ENCODE measurements around the gene ELOVL1.

ELOVL1 gene

DNA sequence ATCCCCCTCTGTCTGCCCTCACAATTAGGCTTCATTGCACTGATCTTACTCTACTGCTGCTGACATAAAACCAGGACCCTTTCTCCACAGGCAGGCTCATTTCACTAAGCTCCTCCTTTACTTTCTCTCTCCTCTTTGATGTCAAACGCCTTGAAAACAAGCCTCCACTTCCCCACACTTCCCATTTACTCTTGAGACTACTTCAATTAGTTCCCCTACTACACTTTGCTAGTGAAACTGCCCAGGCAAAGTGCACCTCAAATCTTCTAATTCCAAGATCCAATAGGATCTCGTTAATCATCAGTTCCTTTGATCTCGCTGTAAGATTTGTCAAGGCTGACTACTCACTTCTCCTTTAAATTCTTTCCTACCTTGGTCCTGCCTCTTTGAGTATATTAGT is 14.9 kb downstream of the ELOVL1 start:
- DNase-seq: no peak

DNA sequence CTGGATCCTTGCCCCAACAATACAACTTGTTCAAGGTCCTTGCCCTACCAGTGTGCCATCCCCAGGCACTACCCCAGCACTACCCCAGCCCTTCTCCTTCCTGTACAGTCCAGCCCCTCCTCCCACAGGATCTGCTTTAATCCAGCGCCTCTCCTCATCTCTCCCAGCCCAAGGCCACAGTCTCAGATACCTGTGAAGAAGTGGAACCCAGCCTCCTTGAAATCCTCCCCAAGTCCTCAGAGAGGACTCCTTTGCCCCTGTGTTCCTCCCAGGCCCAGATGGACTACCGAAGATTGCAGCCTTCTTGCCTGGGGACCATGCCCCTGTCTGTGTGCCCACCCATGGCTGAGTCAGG is 15.5 kb downstream of the ELOVL1 start:
- no peak for DNase-seq

DNA sequence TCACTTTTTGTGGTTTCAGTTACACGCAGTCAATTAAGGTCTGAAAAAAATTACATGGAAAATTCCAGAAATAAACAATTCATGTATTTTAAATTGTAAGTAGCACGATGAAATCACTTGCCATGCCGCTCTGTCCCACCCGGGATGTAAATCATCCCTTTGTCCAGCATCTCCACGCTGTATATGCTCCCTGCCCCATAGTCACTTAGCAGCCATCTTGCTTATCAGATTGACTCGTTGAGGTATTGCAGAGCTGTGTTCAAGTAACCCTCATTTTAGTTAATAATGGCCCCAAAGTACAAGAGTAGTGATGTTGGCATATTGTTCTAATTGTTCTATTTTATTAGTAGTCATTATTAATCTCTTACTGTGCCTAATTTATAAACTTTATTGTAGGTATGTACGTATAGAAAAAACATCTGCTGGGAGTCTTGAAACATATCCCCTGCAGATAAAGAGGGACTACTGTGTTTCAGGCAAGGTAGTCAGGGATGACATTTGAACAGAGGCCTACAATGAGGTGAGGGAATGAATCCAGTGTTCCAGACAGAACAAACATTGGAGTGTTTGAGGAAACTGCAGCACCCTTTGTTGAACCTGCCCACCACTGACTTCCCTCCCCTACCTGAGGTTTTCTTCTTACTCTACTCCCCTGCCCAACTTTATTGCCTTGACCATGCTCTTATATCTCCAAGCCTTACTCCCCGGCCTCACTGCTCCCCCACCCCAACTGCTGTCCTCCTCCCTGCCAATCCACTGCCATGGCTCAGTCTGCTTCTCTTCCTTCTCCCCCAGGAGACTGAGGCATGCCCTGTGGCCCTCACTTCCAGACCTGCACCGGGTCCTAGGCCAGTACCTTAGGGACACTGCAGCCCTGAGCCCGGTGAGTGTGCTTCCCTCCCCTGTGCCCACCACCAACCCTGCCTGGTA is 16.1 kb downstream of the ELOVL1 start:
- no peak for DNase-seq

DNA sequence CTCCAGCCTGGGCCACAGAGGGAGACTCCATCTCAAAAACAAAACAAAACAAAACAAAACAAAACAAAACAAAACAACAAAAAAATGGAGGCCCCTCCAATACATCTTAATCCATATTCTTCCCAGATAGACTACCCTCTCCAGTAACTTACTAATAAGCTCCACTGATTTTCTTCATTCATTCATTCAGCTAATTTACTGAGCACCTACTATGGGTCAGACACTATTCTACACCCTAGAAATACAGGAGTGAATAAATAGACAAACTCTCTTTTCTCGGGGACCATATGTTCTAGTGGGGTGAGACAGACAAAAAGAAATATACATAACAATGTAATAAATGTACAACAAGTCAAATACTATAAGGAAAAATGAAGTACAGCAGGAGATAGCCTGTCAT is 16.8 kb downstream of the ELOVL1 start:
- DNase-seq: no peak

DNA sequence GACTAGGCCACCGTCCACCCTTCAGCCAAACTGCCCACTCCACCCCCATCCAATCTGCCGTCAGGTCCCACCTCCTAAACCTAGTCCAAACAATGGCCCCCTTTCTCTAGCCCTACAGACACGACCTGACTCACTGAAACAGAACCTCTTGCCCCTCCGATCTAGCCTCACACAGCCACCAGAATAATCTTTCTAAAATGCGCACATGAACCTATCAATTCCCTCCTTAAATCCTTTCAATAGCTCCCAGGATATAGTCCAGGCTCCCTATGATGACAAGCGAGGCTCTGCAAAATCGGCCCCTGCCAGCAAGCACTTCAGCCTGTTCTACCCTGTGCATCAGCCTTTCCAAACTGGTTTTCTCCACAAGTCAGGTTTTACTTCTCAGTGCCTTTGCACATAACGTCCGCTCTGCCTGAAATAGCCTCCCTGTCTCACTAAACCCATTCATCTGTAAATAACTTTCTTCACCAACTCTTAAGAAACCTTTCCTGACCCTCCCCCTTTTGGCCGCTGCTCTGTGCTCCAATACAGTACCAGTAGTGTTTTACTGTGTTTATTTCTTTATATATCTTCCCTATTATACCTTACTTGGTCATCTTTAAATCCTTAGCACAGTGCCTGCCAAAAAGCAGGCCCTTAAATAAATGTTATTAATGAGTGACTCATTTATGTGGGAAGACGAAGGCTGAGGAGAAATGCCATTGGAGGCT is 18.1 kb downstream of the ELOVL1 start:
- no peak for DNase-seq

DNA sequence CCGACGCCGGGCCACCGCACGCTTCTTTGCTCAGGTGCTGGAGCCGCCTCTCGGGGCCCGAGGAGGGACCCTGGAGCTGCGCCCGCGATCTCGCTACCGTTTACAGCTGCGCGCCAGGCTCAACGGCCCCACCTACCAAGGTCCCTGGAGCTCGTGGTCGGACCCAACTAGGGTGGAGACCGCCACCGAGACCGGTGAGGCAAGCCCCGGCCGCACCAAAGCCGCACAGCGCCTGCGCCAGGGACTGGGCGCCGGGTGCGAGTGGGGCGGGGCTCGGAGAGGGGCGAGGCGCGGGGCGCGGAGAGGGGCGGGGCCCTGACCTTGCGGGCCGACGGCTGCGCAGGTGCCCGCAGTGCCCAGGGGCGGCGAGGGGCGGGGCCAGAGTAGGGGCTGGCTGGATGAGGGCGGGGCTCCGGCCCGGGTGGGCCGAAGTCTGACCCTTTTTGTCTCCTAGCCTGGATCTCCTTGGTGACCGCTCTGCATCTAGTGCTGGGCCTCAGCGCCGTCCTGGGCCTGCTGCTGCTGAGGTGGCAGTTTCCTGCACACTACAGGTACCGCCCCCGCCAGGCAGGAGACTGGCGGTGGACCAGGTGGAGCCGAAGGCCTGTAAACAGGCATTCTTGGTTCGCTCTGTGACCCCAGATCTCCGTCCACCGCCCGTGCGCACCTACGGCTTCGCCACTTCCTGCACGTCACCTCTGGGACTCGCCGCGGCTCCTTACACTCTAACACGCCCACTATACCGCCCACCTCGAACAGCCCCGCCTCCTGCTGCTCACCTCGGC is 18.8 kb downstream of the ELOVL1 start:
- no peak for DNase-seq

DNA sequence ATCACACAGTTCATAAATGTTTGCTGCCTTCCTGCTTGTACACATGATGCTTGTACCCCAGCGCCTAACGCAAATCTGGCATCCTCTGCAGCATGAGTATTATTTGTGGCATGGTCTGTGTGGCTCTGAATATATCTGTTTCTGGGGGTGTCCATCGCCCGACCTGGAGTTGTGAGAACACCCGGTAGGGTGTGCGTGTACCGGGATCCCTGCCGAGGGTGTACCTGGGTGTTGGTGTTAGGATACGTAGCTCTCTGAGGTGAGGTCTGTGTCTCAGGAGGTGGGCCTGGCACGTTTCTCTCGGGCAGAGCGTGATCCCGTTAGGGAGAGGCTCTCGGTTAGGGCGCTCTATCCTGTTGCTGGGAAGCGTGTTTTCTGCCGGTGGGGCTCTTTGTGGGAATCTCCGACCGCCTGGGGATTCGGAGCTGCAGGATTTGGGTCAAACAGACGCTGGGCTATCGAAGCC is 19.4 kb downstream of the ELOVL1 start:
- DNase-seq: no peak

DNA sequence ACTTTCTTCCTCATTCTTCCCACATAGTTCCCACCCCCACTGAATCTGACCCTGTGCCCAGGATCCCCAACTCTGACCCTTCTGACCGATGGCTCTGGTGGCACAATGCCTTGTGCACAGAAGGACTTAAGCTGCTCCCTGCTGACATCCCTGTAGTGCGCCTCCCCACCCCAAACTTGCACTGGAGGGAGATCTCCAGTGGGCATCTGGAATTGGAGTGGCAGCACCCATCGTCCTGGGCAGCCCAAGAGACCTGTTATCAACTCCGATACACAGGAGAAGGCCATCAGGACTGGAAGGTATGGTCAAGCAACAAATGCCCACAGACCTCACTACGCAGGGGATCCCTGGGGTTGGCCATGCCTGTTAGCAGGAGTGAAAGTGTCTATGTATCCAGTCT is 21.2 kb downstream of the ELOVL1 start:
- no peak for DNase-seq

DNA sequence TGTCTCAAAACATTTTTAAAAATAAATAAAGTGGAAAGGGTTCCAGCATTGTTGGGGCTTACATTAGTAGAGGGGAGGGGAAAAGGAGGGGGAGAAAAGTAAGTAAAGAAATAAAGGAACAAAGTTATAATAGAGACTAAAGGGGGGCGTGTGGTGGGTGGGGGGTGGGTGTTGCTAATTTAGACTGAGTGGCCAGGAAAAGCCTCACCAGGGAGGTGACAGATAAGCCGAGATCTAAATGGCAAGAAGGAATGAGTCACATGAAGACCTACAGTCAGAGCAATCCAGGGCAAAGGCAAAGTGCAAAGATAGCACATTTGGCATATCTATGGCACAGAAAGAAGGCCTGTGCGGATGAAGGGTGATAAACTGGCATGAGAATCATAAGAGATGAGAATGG is 22.7 kb downstream of the ELOVL1 start:
- DNase-seq: no peak

DNA sequence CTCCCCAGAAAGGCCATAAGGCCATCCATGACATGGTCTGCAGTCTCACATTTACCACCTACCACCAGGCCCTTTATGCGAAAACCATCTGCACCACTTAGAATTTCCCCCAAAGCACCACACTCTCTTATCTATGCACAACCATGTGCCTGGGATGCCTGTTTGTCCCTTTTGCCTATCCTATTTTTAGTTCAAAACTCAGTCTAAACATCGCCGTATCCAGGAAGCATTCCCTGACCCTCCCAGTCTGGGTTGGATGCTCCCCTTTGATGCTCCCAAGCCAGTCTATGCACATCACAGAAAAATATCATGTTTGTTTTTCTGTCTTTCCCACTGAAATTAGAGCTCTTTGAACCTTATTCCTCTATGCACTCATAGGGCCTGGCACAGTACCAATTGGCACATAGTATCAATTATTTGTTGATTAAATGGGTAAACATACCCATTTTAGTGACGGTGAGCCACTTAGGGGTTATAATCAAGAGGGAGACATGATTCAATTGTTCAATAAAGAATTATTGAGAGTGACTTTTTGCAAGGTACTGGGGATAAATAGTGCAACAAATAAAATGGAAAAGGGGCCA is 23.5 kb downstream of the ELOVL1 start:
- DNase-seq: no peak

DNA sequence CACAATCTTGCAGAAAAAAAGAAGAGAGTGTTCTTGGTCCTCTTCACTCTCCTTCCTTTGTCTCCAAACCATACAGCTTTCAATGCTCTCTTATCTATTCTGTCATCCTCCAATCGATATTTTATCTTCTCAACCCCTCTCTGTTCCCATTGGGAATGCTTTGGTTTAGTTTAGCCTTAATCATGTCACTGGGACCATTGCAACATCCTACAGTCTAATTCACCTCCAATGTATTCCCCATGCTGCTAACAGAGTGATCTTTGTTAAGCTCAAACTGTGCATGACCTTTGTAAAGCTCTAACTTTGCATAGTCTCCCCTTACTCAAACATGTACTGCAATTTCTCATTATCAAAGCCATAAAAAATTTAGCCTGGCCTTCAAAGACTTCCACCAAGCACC is 27.3 kb downstream of the ELOVL1 start:
- DNase-seq: no peak

DNA sequence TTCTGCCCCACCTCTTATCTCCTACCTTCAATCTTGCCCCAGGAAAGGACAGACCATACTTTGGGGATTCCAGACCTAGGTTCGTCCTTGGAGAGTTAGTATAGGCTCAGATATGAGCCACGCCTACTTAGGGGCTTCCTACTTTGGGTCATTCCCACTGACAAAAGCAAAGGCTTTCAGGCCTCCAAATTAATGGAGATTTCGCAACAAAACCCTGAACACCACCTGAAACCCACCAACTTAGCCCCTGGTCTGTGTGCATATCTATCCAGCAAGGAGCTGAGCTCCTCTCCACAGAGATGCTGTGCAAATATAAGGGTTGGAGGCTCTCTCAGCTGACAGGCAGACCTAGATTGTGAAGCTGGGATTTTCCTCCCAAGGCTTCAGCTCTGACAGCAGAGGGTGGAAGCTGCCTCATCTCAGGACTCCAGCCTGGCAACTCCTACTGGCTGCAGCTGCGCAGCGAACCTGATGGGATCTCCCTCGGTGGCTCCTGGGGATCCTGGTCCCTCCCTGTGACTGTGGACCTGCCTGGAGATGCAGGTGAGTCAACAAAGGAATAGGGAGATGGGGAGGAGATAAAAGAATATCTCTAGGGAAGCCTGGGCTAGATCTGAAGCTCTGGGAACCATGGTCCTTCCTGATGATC is 28.1 kb downstream of the ELOVL1 start:
- no peak for DNase-seq

DNA sequence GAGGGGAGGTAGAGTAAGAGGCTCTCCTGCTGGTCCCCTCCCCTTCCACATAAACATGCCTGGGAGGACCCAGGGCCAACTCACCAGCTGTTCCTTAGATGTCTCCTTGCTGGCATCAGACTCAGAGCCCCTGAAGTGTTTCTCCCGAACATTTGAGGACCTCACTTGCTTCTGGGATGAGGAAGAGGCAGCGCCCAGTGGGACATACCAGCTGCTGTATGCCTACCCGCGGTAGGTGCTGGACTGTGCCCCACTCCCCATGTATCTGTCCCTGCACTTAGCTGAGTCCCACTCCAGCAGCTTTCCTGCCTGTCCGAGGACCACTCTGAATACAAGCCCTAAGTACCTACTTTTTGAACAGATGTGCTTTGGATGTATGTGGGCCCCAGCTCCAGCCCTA is 29.8 kb downstream of the ELOVL1 start:
- no peak for DNase-seq

DNA sequence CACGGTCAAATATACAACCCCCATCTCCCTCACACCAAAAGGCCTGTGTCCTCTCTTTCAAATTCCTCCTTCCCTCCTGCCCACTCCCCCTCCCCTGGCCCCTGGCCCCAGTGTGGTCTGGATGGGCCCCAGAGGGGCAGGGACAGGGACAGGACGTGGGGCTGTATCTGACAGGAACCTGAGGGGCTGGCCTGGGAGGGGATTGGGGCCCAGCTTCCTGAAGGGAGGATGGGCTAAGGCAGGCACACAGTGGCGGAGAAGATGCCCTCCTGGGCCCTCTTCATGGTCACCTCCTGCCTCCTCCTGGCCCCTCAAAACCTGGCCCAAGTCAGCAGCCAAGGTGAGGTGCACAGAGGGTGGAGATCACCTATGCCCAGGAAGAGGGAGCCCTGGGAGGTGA is 30.2 kb downstream of the ELOVL1 start, which contains the start of gene MPL:
TSS of gene MPL (plus strand) at position 231 of the 400 bp plus-strand sequence. CDS start at position 262, 31 bp downstream.
- no peak for DNase-seq

DNA sequence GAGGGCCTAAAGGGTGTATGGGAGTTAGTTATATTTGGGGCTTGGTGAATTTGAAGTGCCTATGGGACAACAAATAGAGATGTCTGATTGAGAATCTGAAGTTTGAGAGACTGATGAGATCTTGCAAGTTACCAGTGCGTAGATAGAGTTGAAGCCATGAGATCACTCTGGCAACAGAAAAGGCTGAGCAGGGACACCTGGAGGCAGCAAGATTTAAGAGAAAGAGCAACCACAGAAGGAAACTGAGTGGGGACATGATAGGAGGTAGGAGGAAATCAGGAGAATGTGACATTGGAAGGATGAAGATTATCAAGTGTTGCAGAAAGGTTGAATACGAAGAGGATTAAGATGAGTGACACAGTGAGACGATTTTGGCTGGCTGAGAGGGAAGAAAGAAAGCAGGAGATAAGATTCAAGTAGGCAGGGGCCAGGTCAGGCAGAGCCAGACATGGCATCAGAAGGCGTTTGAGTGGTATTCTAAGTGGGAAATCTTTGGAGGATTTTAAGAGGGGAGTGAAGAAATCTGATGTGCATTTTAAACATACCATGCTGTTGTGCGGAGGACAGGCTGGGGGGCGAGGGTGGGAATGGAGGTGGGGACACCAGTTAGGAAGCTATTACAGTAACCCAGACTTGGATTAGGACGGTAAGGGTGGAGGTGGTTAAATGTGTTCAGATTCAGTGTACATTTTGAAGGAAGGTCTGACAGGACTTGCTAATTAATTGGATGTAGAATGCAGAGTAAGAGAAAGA is 33.2 kb downstream of the ELOVL1 start:
- DNase-seq: no peak

DNA sequence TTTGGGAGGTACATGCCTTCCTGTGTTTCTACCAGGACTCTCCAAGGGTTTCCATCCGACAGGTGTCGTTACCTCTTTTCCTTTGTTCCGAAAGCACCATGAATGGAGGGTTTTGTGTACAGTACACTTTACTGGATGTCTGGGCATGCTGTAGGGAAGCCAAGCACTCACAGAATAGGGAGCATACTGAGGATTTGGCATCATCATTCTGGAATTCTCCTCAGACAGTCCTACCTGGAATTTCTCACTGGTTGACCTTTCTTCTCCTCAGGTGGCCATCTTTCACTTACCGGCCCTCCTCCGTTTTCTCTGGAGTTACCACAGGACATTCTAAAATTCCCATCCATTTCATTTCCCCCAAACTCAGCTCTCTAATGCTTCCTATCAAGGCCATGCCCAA is 36.1 kb downstream of the ELOVL1 start:
- DNase-seq: no peak

DNA sequence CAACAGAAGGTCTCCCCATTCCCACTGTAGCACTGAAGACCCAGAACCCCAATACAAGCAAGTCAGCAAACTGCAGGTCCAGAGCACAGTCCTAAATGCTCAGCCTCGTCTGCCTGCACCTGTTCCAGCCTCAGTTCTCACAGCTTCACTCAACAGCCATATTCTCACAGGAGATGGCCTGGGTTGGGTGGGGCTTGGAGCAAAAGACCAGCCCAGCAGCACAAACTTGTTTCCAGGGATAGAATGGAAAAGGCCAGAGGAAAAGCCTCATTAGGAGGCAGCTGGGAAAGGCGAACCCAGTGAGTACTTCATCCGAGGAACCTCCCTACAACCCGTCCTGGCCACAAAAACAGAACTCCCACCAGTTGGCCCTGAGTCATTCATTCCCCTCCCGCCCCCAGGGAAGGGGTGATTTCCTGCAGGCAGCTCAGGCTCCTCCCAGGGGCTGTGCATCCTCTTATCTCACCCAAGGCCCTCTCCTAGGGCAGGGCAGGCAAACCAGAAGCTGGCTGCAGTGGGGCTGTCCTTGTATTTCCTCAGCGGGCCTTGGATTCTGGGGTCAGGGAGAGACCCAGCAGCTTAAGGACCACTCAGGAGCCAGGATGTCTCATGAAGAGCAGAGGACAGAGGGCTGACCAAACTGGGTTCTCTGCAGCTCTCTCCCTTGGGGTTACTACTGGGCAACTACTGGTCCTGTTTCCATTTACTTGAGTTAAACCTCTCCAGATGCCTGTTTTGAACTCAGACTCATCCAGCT is 37.6 kb downstream of the ELOVL1 start:
- DNase-seq: no peak

DNA sequence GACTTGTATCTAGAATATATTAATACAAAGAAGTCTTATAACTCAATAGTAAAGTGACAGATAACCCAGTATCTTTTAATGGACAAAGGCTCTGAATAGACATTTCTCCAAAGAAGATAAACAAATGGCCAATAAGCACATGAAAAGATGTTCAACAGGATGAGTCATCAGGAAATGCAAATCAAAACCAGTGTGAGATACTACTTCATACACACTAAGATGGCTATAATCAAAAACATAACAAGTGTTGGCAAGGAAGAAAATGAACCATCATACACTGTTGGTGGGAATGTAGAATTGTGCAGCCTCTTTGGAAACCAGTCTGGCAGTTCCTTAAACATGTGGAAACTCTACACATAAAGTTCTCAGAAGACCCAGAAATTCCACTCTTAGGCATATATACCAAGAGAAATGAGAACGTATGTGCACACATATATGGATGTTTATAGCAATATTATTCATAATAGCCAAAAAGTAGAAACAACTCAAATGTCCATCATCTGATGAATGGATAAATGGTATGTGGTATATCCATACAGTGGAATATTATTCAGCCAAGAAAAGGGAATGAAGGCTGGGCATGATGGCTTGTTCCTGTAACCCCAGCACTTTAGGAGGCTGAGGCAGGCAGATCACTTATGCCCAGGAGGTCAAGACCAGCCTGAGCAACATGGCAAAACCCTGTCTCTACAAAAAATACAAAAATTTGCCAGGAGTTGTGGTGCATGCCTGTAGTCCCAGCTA is 40.1 kb downstream of the ELOVL1 start:
- DNase-seq: no peak

DNA sequence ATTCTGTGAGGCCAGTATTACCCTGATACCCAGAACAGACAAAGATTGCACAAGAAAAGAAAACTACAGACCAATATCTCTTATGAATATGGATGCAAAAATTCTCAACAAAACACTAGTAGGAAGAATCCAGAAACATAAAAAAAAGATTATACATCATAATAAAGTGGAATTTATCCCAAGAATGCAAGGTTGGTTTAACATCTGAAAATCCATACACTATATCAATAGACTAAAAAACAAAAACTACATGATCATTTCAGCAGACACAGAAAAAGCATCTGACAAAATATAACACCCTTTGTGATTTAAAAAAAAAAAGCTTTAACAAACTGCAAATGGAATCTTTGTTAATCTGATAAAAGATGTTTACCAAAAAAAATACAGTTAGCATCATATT is 42.4 kb downstream of the ELOVL1 start:
- DNase-seq: no peak

DNA sequence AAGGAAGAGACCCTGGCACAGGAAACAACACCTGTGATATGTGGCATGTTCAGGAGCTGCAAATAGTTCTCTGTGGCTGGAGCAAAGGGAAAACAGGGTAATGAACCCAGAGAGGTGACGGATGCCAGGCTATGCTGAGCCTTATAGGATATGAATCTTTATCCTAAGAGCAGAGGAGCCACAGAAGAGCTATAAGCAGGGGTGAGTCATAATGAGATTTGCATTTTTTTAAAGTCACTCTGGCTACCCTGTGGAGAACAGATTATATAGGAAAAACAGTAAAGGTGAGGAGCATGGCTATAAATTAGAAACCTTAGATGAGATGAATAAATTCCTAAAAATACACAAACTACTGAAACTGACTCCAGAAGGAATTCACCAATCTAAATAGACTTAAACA is 43.0 kb downstream of the ELOVL1 start:
- DNase-seq: no peak
